DOHH2 (cell line): ENCODE measurements around the gene SIK2.

ENCODE experiments used
- CTCF ChIP-seq: fragments of 200-600 bp; sonication (generic); IDR thresholded peaks from one replicate; pipeline ENCODE4 v1.5.1; 2014; ENCODE audit warnings: antibody characterized with exemption, mild to moderate bottlenecking, low read depth, low read length; ENCODE audit not compliant: poor library complexity, severe bottlenecking
- EZH2phosphoT487 ChIP-seq: fragments of 200-600 bp; sonication (generic); IDR thresholded peaks from 2 replicates; pipeline ENCODE4 v1.6.1; 2017; ENCODE audit warnings: borderline replicate concordance, mild to moderate bottlenecking, antibody characterized with exemption, low read length, moderate library complexity, mixed read lengths

DNA sequence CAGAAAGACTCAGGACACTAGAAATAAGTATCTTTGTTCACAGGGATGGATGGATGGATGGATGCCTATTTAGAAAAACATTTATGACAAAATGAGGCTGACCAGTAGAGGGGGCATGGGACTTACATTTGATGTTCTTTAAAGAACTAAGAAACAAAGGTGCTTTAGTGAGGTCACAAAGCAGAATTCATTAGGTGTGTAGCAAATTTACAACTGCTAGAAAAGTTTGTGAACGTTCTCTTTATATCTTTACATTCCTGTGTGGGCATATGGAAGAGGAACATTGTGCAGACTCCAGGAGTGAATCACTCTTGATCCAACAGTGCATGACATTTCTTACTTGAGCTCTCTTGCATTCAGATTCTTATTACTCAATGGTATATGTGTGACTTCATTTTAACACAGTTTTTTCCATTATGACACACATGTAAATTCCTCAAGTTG, 15.8 kb upstream of the SIK2 start:
- TF ChIP-seq CTCF, result peak; percentile 75
- TF ChIP-seq EZH2phosphoT487, result no peak
